ENCODE results near the gene CHST11.

Gene CHST11

GRCh38 chr12:104659058-104659457, 202.3 kb downstream of the CHST11 start:
- no peak for DNase-seq

- no peak for DNase-seq
Observed at GRCh38 chr12:104662203-104662602, 205.5 kb downstream of the CHST11 start.

- DNase-seq = no peak
Observed at GRCh38 chr12:104662908-104663307, 206.2 kb downstream of the CHST11 start.

- no peak for DNase-seq
Observed at GRCh38 chr12:104664351-104664750, 207.6 kb downstream of the CHST11 start.

- DNase-seq = no peak
Observed at GRCh38 chr12:104665296-104665695, 208.5 kb downstream of the CHST11 start.

- no peak for DNase-seq
Observed at GRCh38 chr12:104667139-104667538, 210.4 kb downstream of the CHST11 start.

GRCh38 chr12:104668274-104668718, 211.5 kb downstream of the CHST11 start:
- no peak for DNase-seq

GRCh38 chr12:104669089-104669721, 212.5 kb downstream of the CHST11 start:
- no peak for DNase-seq

GRCh38 chr12:104669851-104670337, 213.1 kb downstream of the CHST11 start:
- DNase-seq = no peak

- DNase-seq = peak in 1 of 2 experiments; percentile 41
Observed at GRCh38 chr12:104670439-104671408, 214.0 kb downstream of the CHST11 start.

GRCh38 chr12:104671409-104672095, 214.8 kb downstream of the CHST11 start:
- DNase-seq = peak; percentile 88 to 90

- DNase-seq = no peak
Observed at GRCh38 chr12:104672096-104672445, 215.3 kb downstream of the CHST11 start.

GRCh38 chr12:104672501-104673265, 215.9 kb downstream of the CHST11 start:
- peak in 1 of 2 experiments; percentile 42 for DNase-seq

GRCh38 chr12:104673294-104673693, 216.5 kb downstream of the CHST11 start:
- DNase-seq = no peak

GRCh38 chr12:104673696-104674482, 217.1 kb downstream of the CHST11 start:
- no peak for DNase-seq

- DNase-seq = no peak
Observed at GRCh38 chr12:104676636-104677035, 219.9 kb downstream of the CHST11 start.

- no peak for DNase-seq
Observed at GRCh38 chr12:104677441-104678089, 220.8 kb downstream of the CHST11 start.

- peak; percentile 39 to 51 for DNase-seq
Observed at GRCh38 chr12:104680070-104680469, 223.3 kb downstream of the CHST11 start.

- DNase-seq = peak; percentile 48 to 56
Observed at GRCh38 chr12:104680491-104680890, 223.7 kb downstream of the CHST11 start.

GRCh38 chr12:104681012-104681690, 224.4 kb downstream of the CHST11 start:
- DNase-seq = no peak

Measured in activated T-cell treated with anti-CD3 and anti-CD28 coated beads, Interleukin-2, amount 50 U/mL, for 48 hours (primary cell).